NCI-H2171 (cell line): ENCODE measurements around the gene PNMA1.

Experiments
- DNase-seq: peaks from one replicate; lab custom pipeline; 2025; lab: John Stamatoyannopoulos, UW

Gene PNMA1

DNA sequence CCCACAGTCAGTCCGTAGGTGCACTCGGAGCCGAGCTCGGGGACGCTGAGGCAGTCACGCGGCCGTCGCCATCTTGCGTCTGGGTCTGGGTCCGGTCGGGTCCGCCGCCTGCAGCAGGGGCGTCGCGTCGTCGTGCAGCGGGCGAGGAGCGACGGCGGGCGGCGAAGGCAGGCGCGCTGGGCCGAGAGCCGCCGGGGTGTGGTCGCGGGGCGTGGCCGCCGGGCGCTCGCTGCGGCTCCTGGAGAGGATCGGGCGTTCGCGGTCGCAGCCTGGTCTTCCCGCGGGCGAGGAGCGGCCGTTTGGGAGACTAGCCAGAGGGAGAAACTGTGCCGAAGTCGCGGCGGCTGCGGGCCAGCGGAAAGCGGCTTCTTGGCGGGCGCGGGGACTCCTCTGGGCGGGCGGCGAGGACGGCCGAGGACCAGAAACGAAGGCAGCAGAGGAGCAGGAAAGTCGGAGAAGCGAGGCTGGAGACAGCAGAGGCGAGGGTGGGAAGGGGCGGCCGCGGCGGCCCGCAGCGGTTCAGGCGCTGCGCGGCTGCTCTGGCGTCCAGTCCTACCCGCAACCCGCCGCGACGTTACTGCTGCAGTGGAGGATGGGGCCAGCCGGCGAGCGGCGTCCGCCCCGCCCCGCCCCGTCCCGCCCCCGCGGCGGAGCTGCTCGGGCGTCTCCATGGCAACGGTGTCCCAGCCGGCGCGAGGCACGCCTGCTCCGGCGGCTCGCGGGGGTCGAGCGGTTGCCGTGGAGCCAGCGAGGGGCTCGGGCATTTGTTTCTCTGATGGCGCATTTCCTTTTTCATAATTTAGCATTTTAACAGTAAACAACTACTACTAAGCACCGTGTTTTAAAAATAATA is at the start of gene PNMA1:
PNMA1 (minus strand) TSS at position 582 of the 853 bp plus-strand sequence. CDS start 745 bp downstream, outside the sequence.
- peak; percentile 91 for DNase-seq

- DNase-seq = no peak
These were observed 49.2 kb upstream of the PNMA1 start for GRCh38 chr14:73763396-73763795.

DNA sequence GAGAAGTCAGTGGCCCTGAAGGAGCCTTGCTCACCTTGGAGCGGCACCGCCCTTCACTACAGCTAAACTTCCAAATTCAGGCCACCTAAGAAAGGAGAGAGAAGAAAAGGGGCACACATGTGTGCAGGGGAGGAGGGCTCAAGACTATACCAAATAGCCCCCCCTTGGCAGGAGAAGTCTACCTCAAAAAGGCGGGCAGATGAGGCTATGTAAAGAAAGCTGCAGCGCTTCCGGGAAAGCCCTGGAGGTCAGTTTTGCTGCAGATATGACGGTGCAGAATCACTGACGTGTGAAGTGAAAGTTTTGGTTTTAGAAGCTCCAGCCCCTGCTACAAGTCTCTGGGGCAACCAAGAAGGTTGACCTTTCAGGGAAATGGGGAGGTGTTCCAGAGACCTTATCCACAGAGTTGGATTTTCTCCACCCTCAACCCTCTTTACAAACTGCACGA is 48.2 kb upstream of the PNMA1 start:
- DNase-seq = no peak

DNA sequence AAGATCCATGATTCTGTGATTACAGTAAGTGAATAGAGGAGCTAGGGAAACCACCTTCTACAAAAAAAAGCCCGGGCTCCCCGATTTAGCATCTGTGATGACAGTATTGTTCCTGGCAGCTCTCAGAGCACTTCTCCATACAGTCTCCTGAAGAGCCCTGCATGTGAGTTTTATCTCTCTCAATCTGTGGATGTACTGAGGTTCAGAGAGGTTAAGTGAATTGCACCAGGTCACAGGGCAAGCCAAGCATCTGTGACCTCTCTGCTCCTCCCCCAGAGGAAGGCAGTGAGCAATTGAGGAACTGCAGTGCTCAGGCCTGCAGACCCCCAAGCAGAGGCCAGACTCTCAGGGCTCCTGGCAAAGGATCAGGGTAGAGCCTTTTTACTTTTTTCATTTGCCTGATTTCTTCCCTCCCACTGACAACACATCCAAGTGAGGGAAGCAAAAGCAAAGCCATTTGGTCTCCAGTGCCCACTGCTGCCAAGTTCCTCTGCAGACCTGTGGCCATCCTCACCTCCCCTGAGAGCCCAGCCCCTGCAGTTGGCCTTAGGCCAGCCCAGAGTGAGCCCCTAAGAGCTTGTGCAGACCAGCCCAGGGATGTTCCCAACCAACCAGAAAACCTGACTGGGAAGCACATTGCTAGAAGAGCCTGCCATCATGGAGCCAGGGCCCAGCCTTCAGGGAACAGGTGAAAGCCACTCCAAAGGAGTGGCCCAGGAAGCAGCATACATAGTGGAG is 47.6 kb upstream of the PNMA1 start:
- no peak for DNase-seq

GRCh38 chr14:73760598-73761586 is 46.7 kb upstream of the PNMA1 start:
- DNase-seq = no peak

DNA sequence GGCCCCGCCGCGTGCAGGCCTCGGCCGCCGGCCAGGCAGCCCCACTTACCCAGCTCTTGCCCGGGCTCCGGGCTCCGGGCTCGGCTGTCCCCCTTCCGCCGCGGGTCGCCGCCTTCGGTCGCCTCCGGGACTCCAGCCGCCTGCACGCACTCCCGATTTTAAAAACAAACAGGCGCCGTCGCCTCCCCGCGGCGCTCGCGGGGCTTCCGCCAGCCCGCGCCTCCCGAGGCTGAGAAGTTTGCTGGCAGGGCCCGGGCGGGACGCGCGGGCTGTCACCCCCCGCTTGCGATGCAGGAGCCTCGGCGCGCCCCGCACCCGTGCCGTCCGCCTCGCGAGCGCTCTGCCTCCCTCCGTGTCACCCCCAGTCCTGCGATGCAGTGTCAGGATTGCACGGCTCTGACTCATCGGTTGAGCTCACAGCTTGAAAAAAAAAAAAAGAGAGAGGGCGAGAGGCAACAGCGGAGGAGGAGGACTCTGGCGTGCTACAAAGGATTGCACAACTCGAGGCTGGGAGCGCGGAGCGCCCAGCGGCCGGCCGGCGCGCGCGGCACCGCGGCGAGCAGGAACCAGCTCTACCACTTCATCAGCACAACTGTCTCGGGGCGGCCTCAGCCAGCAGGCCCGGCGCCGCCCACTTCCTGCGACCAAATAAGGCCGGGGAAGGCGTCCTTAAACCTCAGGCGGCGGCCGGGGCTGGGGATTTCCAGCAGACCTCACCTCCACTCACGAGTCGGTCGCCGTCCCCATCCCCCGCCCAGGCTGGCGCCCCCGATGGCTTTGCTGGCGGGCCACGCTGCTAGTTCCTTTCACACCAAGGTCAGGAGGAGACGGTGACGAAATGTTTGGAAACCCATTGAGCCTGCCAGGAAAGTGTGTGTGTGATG is 45.8 kb upstream of the PNMA1 start:
- DNase-seq = peak; percentile 95

- DNase-seq = peak; percentile 57
These were observed 45.1 kb upstream of the PNMA1 start for GRCh38 chr14:73759183-73759713.

DNA sequence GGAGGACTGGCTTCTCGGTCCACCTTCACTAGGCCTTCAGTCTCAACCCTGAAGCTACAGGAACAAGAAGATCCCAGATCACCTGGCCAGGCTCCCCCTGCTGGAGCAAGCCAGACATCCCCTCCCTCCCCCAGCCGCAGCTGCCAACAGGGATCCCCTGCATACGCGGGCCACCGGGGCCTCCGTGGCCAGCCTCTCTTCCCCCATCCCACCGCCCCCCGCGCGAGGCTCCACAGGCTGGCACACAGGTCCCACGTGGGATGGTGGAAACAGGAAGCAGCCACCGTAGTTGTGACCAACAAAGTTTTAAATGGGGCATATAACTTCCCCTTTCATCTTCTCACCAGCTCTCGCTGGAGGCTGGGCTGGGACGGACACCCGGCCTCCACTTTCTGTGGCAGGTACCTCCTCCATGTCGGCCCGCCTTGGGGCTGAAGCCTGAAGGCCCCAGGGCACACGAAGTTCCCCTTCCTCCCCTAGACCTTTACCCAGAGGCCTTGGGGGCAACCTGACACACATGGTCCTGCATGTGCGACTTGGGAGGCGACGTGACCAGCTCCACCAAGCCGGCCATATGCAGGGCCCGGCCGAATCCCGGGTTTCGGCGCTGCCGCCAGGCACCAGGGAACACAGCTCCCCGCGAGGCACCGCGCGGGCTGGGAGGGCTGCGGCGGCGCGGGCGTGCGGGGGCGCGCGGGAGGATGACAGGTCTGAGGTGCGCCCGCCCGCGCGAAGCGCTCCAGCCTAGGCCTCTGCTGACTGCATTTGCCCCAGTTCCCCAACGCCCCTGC is 44.4 kb upstream of the PNMA1 start:
- peak; percentile 73 for DNase-seq

DNA sequence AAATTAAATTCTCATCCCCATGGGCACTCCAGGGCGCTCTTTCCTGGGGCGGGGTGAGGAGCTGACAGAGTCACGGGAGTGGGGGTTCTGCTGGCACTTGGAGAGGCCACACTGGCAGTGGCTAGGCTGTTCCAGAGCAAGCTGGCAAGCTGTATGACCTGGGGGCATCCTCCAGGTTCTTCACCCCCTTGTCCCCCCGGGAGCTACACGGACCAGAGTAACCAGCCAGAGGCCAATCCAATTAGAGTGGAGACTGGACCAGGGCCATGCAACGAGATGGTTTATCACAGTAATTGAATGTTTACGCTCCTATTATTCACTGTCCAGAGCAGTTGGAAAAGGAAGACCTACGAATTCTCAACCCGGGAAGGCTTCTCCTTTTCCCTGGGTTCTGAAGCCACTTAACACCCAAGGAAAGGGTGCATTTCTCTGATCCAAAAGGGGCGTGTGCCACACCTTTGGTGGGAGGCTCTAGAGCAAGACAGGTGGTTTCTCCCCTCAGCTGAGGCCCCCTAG is 43.8 kb upstream of the PNMA1 start:
- DNase-seq = no peak

GRCh38 chr14:73757381-73757780 is 43.2 kb upstream of the PNMA1 start:
- no peak for DNase-seq

DNA sequence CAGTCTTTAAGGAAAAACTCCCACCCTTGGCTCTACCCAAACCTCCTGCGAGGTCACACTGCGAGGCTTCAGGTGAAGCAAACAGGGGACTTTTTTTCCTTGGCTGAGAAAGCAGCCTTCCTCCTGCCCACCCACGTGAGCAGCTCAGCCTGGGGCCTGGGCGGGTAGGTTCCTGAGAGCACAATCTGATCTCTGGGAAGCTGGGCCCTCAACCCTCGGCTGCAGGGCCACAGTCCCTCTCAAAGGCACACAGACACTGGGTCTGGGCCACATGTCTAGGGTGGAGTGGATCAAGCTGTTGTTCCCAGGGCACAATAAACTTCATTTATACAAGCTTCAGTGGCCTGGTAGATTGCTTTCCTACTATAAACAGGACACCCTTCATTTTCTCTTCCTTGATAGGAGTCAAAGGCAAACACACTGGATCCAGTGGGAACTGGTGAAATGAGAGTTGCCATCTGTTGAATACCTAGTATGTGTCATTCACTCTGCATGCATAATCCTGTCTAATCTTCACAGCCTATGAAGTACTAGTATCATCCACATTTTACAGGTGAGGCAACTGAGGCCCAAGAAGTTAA is 41.3 kb upstream of the PNMA1 start:
- DNase-seq = no peak

DNA sequence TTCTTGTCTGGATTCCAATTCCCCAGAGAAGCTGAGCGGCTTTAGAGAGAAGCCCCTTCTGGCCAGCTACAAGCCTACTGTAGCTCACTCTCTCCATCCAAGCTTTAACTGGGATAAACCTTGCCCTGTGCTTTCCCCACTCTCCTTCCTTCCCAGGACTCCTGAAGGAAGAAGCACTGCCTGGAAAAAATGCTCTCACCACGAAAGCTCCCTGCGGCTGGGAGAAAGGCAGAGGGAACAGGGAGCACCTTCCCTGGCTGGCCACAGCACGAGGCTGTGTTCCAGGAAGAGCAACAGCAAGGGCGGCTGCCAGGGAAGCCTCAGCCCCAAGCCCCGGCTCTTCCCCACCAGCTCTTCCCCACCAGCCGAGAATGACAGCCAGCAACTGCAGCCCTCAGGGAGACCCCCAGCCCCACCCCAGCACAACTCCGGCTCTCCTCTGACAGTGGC is 40.8 kb upstream of the PNMA1 start:
- DNase-seq = no peak

GRCh38 chr14:73753887-73754795 is 40.0 kb upstream of the PNMA1 start:
- no peak for DNase-seq

DNA sequence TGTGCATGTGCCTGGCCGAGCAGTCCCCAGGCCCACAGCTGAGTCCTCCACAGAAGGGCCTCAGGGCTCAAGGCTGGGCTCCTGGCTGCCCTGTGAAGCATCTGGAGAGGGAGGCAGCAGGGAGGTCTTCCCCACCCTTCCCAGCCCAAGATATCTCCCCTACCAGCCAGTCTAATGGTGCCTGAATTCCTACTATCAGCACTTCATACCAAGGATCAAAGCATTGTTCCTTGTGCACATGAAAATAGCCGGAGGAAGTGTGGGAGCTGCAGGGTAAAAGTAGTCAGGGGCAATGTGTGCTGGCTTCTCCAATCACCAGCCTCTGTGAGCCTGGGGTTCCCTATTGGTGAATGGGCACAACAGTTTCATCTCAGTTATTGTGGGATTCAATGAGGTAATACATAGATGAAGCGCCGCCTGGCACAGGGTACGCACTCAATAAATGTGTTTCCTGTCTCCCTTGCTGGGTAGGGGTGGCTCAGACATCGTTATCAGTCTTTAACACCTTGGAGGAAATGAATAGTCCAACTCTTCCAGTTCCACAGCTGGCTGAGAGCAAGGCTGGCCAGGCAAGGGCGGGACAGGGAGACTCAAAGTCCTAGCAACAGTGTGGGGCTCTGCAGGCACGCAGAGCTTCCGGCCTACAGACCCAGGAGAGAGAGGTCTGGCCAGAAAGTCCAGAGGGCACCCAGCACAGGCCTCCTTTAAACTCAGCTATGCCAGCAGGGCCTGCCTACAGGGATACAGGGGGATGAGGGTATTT is 39.1 kb upstream of the PNMA1 start:
- DNase-seq = no peak

DNA sequence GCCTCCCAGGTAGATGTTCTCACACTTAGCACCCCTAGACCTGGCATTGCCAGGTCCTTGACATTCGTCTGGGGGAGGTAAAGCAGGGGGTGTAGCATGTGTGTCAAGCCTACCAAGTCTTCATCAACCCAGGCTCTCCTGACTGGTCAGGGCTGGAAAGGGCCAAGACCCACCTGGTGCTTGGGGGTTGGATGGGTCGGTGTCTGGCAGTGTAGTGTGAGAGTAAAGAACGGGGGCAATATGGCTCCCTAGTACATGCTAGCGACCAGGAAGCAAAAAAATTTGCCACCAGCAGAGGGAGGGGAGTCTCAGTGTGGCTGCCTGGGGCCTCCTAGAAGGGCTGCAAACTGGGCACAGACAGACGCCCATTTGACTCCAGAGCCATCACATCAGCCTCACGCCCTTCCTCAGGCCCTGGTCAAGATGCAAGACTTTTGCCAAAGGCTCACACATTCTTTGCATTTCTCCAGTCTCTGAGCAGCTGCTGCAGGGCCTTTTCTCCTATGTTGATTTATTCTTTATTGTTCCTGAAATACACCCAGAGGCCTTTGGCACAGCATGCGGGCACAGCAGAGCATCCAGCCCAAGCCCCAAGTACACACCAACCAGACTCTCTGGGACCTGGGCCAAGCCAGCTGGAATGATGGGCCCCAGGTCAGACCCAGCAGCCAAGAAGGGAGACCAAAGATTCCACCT is 38.3 kb upstream of the PNMA1 start:
- DNase-seq = no peak

DNA sequence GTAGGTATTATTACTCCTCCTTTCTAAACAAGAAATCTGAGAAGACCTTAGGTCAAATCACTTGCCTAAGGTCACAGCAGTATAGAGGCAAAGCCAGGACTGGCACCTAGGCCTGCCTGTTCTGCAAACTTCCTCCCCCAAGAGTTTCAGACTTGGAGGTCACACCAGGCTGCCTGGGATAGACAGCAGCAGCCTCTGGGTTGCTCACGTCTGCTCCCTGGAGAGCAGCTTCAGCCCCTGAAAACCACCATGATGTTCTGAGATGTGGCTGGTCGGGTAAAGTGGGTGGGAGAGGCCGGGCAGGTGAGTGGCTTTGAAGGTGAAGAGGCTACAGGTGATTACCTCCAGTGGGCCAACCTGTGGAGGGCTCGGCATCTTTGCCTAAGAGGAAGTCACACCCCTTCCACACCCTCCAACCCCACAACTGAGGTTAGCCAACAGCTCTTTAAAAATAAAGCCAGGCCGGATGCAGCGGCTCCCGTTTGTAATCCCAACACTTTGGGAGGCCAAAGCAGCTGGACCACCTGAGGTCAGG is 37.0 kb upstream of the PNMA1 start:
- DNase-seq = no peak
